PFSK-1 (cell line): ENCODE measurements around the gene FRMD4B.

ENCODE experiments used
- FOXP2 ChIP-seq: optimal IDR thresholded peaks from 2 replicates; pipeline ENCODE3; 2011; ENCODE audit warnings: borderline replicate concordance, control low read depth, inconsistent platforms; ENCODE audit not compliant: insufficient read depth; ENCODE audit errors: extremely low read length, extremely low read depth
- POLR2AphosphoS5 ChIP-seq: IDR thresholded peaks from 2 replicates; pipeline ENCODE4 v1.6.1; 2012; ENCODE audit warnings: low read depth, mild to moderate bottlenecking, control low read depth, low read length, moderate library complexity
- REST ChIP-seq, 2 experiments: IDR thresholded peaks; 2 replicates each; pipeline versions ENCODE4 v1.6.1 to v1.8.0; 2011 to 2012; ENCODE audit warnings: low read depth in 2 of 2, low read length in 2 of 2, control low read depth in 1 of 2, inconsistent platforms in 1 of 2, mild to moderate bottlenecking in 1 of 2, moderate library complexity in 1 of 2; ENCODE audit not compliant: insufficient read depth in 1 of 2
- TAF1 ChIP-seq: IDR thresholded peaks from 2 replicates; pipeline ENCODE4 v1.6.1; 2012; ENCODE audit warnings: low read length, control low read depth, borderline replicate concordance; ENCODE audit not compliant: insufficient read depth

GRCh38 chr3:69226071-69226470 lies 159.8 kb downstream of the FRMD4B start:
- TF ChIP-seq TAF1 (no peak), FOXP2 (no peak), REST (IDR thresholded peaks at IDR 0.05; ENCODE audit: insufficient read depth in 1 of 2, low read depth in 2 of 2, low read length in 2 of 2) (no peak), POLR2AphosphoS5 (no peak)
